Heart left ventricle (tissue), 13 donors: ENCODE results near the gene KIF26B.

Experiments
- CTCF ChIP-seq, 12 donors: fragments of 200-600 bp; sonication (generic) in 4 of 12; IDR thresholded peaks; one replicate each; pipeline versions ENCODE4 v1.5.0 to v1.8.0; 2018 to 2022; ENCODE audit warnings: antibody characterized with exemption in 12 of 12, mild to moderate bottlenecking in 5 of 12
- POLR2A ChIP-seq, 2 donors: fragments of 450-650 bp; IDR thresholded peaks; one replicate each; pipeline ENCODE4 v1.6.1; 2017; ENCODE audit warnings: antibody characterized with exemption in 2 of 2, mild to moderate bottlenecking in 2 of 2, moderate library complexity in 2 of 2
- donor health status: ischemic (EF 13 %, LVEDD 7.1; RV severe dilation, severe dysfunction).
- donor health status: DM: no; HTN: yes; CAD: no.
- donor health status: DM: no; HTN: no; CAD: no.
- donor health status: ischemic (EF 25% LVEDD 6.9; RV normal size, moderate dysfunction).
- donor health status: ischemic (EF 25% LVEDD 5.7; RV mildly dilated, moderate dysfunction).
- donor health status: ischemic (EF 35%, LVEDD 5.7; RV mildly dilated, moderate dysfunction).
- donor health status: nonischemic (EF 11% LVEDD 7.7; RV severe dilation, severe dysfunction).
- donor health status: DM: yes; HTN: yes; CAD: no.
- donor health status: PGD.
- donor health status: ischemic (EF 29% LVEDD 5.4; RV normal size, mild dysfunction).
- donor health status: nonischemic (EF 23%, LVEDD 6.1; RV moderate dilation, normal function).

- TF ChIP-seq POLR2A (IDR thresholded peaks at IDR 0.05), result no peak
- no peak for TF ChIP-seq CTCF (IDR thresholded peaks at IDR 0.05)
Observed at GRCh38 chr1:245285168-245285567, 130.4 kb downstream of the KIF26B start.
